Cardiac septum (tissue), 1 donor: ENCODE data around the gene DNAJC3. TPM values are rescaled to one million over a fixed set of nuclear protein-coding genes. Genes with fewer than 3 reads are reported as not detected.
"Not testable (repeated sequence)": the region's sequence is repeated elsewhere in the genome, so short reads cannot be mapped to it uniquely, and the experiment has no call there.

ENCODE experiments used
- DNase-seq: peaks from one replicate; pipeline ENCODE4 v3.0.0-alpha.2; 2020; ENCODE audit warnings: low spot score
- intact Hi-C: fragments of 100-400 bp; cut with DNase I; formaldehyde crosslinking; loops from one replicate; pipeline ENCODE4 v1.14.0; 2022
- total RNA-seq: library from RNA; stranded (reverse); fragmentation: NEBNext Ultra II Directional; extraction: Animal tissue kit (Norgen Biotek cat#: 25700); gene quantifications from one replicate; pipeline ENCODE4 v1.2.1, GENCODE V29; 2021
- donor health status: DM: no; HTN: no; CAD: no.

DNAJC3 gene
- total RNA-seq, 1 donor from 2014 or later: 36.0 TPM

DNA sequence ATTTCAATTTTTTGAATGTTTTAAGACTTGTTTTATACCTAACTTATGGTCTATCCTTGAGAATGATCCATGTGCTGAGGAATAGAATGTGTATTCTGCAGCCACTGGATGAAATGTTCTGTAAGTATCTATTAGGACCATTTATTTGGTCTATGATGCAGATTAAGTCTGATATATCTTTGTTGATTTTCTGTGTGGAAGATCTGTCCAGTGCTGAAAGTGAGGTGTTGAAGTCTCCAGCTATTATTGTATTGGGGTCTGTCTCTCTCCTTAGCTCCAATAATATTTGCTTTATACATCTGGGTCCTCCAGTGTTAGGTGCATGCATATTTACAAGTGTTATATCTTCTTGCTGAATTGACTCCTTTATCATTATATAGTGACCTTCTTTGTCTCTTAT is 9.7 kb upstream of the DNAJC3 start:
- DNase-seq, intact Hi-C loops: not testable (repeated sequence)

GRCh38 chr13:95671597-95671996 is 5.3 kb upstream of the DNAJC3 start:
- DNase-seq: no peak
- intact Hi-C loops: no loop called here

DNA sequence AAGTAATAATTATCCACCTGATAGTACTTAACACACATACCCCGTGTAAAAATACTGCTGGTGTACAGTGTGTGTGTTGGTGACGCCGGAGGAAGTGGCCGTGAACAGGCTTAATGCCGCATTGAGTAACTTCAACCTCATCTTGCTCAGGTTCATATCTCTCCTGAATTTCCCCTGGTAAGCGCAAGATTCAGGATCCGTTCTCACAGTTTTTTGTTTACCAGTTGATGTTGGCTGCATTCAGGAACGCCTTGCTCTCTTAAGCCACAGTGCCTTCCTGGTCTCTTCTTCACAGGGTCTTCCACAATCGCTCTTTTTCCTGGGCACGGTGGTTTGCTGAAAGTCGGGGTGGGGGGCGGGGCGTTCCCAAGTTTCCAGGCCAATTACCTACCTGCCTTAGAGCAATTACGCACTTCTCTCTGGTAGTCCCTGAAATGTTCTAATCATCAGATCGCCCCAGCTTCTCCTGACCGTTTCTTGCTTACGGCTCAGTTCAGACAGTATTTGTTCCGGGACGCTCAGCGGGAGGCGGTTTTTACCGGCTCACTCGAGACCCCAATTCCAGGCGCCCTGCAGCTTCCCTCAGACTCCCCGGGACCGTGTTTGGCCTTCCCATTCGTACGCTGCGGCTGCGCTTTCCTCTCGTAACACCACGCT is 706 bp upstream of the DNAJC3 start:
- intact Hi-C loops: loop anchor here (5.0 kb wide), 1 partner anchor 156 kb away; no protein-coding TSS in a partner anchor

GRCh38 chr13:95677564-95678266 is 776 bp downstream of the DNAJC3 start:
- intact Hi-C loops: loop anchor here (5.0 kb wide), 1 partner anchor 155 kb away; no protein-coding TSS in a partner anchor
- peak; percentile 86 for DNase-seq

More for the DNA sequence above, 706 bp upstream of the DNAJC3 start:
- DNase-seq: no peak

- DNase-seq: no peak
- intact Hi-C loops: loop anchor here (5.0 kb wide), 1 partner anchor 153 kb away; no protein-coding TSS in a partner anchor
These were observed 2.0 kb downstream of the DNAJC3 start for GRCh38 chr13:95678967-95679366.

- no peak for DNase-seq
- intact Hi-C loops: loop anchor here (5.0 kb wide), 1 partner anchor 153 kb away; no protein-coding TSS in a partner anchor
These were observed 2.8 kb downstream of the DNAJC3 start for GRCh38 chr13:95679722-95680121.

DNA sequence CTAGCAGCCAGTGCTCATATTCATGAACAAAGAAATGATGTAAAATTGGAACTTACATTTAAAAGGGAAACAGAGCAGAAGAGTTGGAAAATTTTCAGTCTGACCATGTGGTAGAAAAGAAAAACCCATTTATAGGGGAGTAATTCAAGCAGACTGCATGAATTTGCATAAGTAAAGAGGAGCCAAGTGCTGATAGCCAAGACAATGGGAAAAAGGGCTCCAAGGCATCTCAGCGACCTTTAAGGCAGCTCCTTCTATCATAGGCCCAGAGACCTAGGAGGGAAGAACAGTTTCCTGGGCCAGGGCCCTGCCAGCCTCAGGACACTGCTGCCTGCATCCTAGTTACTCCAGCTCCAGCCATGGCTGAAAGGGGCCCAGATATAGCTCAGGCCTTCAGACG is 7.5 kb downstream of the DNAJC3 start:
- intact Hi-C loops: no loop called here
- no peak for DNase-seq

GRCh38 chr13:95684960-95685359 is 8.0 kb downstream of the DNAJC3 start:
- DNase-seq, intact Hi-C loops: not testable (repeated sequence)

- intact Hi-C loops: no loop called here
- no peak for DNase-seq
These were observed 12.6 kb downstream of the DNAJC3 start for GRCh38 chr13:95689582-95689926.

- intact Hi-C loops, DNase-seq: not testable (repeated sequence)
These were observed 14.0 kb downstream of the DNAJC3 start for GRCh38 chr13:95690986-95691385.

DNA sequence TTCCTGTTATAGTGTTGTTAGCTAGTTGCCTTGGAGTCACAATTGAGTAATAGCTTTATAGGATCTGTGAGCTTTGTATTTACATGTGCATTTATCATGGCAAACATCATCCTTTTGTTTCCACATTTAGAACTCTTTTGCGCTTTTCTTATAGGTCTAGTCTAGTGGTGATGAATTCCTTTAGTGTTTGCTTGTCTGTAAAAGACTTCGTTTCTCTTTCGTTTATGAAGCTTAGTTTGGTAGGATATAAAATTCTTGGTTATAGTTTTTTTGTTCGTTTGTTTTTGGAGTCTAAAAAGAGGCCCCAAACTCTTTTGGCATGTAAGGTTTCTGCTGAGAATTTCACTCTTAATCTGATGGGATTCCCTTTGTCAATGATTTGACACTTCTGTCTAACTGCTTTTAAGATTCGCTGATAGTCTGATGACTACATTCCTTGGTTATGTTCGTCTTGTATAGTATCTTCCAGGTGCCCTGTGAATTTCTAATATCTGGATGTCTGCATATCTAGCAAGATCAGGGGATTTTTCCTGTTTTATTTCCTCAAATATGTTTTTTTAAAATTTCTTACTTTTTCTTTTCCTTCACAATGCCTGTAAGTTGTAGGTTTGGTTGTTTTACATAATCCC is 20.2 kb downstream of the DNAJC3 start:
- intact Hi-C loops: no loop called here
- DNase-seq: no peak

GRCh38 chr13:95698047-95698749 is 21.3 kb downstream of the DNAJC3 start:
- intact Hi-C loops: no loop called here
- DNase-seq: no peak

DNA sequence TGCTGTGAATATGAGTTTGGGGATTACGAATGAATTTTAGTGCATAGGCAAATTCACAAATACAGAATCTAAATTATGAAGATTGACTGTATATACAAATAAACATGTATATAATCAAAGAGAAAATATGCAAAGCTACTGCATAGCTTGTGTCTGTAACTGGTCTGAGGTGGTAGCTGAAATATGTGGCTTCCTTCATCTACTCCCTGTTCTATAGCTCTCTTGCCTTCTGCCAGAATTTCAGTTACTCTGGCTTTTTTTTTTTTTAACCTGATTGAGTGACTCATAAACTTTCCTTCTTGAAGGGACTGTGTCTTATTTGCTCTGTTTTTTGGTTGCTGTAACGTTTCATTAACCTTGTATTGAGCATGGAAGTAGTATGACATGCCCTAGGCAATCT is 26.6 kb downstream of the DNAJC3 start:
- intact Hi-C loops: no loop called here
- DNase-seq: no peak

DNA sequence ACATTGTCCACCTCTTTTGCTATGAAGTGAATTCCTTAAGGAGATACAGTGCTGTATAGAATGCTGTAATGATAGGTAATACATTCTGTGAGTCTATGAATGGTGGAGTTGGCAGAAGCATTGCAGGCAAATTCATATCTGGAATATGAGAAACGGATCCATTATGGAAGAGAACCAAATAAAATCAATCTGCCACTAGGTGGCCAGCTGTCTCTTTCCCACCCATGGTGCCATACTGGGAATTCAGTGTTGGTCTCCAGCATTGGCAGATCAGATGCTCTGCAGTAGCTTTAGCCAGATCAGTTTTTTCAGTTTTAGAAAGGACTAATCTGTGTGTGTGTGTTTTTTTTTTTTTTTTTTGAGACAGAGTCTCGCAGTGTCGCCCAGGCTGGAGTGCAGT is 27.6 kb downstream of the DNAJC3 start:
- intact Hi-C loops: no loop called here
- no peak for DNase-seq

GRCh38 chr13:95706356-95706755 is 29.4 kb downstream of the DNAJC3 start:
- no peak for DNase-seq
- intact Hi-C loops: no loop called here

- intact Hi-C loops: no loop called here
- DNase-seq: no peak
These were observed 30.1 kb downstream of the DNAJC3 start for GRCh38 chr13:95707035-95707434.

DNA sequence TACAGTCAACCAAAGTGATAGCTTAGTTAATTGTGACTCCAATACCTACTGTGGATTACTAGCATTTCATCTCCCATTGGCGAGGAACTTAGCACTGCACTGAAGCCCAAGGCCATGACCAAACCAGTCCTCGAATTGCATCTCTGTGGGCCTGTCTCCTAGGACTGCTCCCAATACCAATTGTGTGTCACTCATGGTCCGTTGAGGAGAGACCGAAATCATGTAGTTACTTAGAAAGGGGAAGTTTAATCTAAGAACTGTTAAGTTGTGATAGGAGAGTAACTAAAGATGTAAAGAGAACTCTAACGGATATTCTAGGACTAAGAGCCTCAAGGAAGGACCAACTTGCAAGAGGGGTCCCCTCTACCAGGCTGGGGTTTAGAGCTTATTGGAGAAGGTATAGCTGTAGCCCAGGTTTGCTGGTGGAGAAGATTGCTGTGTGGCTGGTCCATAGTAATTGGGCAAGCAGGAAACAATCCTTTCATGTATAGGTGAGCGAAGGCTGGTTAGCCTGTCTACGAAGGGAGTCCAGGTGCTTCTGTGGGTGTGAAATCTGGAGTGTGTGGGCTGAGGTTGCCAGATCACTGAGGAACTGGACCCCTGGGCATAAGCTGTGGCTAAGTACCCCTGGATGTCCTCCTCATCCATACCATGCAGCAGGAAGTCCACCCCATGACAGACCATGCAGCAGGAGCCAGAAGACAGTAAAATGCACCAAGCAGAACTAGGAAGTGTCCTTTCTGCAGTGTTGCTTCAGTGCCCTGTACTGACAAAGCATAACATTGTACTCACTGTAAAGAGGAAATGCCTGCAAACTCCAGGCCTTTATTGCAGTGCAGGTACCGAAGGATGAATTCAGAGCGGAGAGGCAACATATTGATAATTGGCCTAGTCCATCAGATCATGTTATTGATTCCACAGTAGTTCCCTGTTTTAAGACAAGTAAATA is 30.8 kb downstream of the DNAJC3 start:
- no peak for DNase-seq
- intact Hi-C loops: no loop called here

GRCh38 chr13:95708391-95708774 is 31.4 kb downstream of the DNAJC3 start:
- DNase-seq: no peak
- intact Hi-C loops: no loop called here
